Measurements from ENCODE around the gene CCDC9B. TPM values are rescaled to one million over a fixed set of nuclear protein-coding genes. Genes with fewer than 3 reads are reported as not detected.

CCDC9B gene
- total RNA-seq, 1 donor from 2014 or later, result 2.1 TPM

GRCh38 chr15:40290918-40291574 is 49.7 kb downstream of the CCDC9B start:
- intact Hi-C loops (cut with micrococcal nuclease), result no loop called here
- POLR2A ChIA-PET, result interaction anchor here (0.6 to 2.5 kb wide), 3 partner anchors 16 to 672 kb away, joined by 3 to 6 read pairs (median 3); partner anchors contain the start of gene PLCB2
- no peaks in the 10 kb centered on the region for H3K9me3 Mint-ChIP-seq

GRCh38 chr15:40290545-40290917 is 50.2 kb downstream of the CCDC9B start:
- Mint-ChIP-seq H3K4me3 (no peak overlapping the region), H3K9me3 (no peaks in the 10 kb centered on the region), H3K4me1 (no peaks in the 10 kb centered on the region), H3K36me3 (ENCODE audit: low read depth) (peaks cover 48% of the 10 kb centered on the region), H3K27me3 (no peaks in the 10 kb centered on the region), H3K27ac (no peak overlapping the region)
- intact Hi-C loops (cut with micrococcal nuclease), result no loop called here
- no peak for ATAC-seq (ENCODE audit: low read depth)
- POLR2A ChIA-PET, result interaction anchor here (0.6 to 2.5 kb wide), 4 partner anchors 17 to 672 kb away, joined by 3 to 6 read pairs (median 3); partner anchors contain the start of gene PLCB2
- CTCF ChIA-PET, result interaction anchor here (6.0 kb wide), 1 partner anchor 47 kb away, joined by 41 read pairs; no protein-coding TSS in a partner anchor
- TF ChIP-seq CTCF (IDR thresholded peaks at IDR 0.05), result no peak
- DNase-seq, result no peak

More at GRCh38 chr15:40290918-40291574, 49.7 kb downstream of the CCDC9B start:
- peaks cover 53% of the 10 kb centered on the region for H3K36me3 Mint-ChIP-seq (ENCODE audit: low read depth)
- no peaks in the 10 kb centered on the region for H3K4me1 Mint-ChIP-seq
- H3K27ac Mint-ChIP-seq, result no peak overlapping the region
- CTCF ChIA-PET, result interaction anchor here (6.0 kb wide), 1 partner anchor 47 kb away, joined by 41 read pairs; no protein-coding TSS in a partner anchor
- TF ChIP-seq CTCF (IDR thresholded peaks at IDR 0.05), result no peak
- ATAC-seq (ENCODE audit: low read depth) (no peak), DNase-seq (no peak)
- no peak overlapping the region for H3K4me3 Mint-ChIP-seq
- H3K27me3 Mint-ChIP-seq, result no peaks in the 10 kb centered on the region

GRCh38 chr15:40289140-40289775 is 51.5 kb downstream of the CCDC9B start:
- POLR2A ChIA-PET, result interaction anchor here (0.9 to 2.5 kb wide), 2 partner anchors 12 to 18 kb away, joined by 3 to 6 read pairs; partner anchors contain the start of gene PLCB2
- Mint-ChIP-seq H3K27ac (no peak overlapping the region), H3K27me3 (no peaks in the 10 kb centered on the region), H3K4me1 (no peaks in the 10 kb centered on the region), H3K36me3 (ENCODE audit: low read depth) (peaks cover 40% of the 10 kb centered on the region), H3K4me3 (no peak overlapping the region), H3K9me3 (no peaks in the 10 kb centered on the region)
- TF ChIP-seq CTCF (IDR thresholded peaks at IDR 0.05), result no peak
- no peak for ATAC-seq (ENCODE audit: low read depth)
- CTCF ChIA-PET, result interaction anchor here (0.6 to 6.0 kb wide), 6 partner anchors 10 to 132 kb away, joined by 3 to 41 read pairs (median 5); partner anchors contain the start of gene PLCB2
- no peak for DNase-seq
- intact Hi-C loops (cut with micrococcal nuclease), result no loop called here

GRCh38 chr15:40287968-40288367 is 52.8 kb downstream of the CCDC9B start:
- intact Hi-C loops (cut with micrococcal nuclease), result no loop called here
- H3K4me3 Mint-ChIP-seq, result no peak overlapping the region
- DNase-seq, result no peak

More at GRCh38 chr15:40287968-40288367, 52.8 kb downstream of the CCDC9B start:
- H3K4me1 Mint-ChIP-seq, result peaks cover 2% of the 10 kb centered on the region
- POLR2A ChIA-PET, result no interaction called here
- CTCF ChIA-PET, result interaction anchor here (0.7 to 6.0 kb wide), 3 partner anchors 9 to 50 kb away, joined by 3 to 41 read pairs (median 3); no protein-coding TSS in a partner anchor
- no peaks in the 10 kb centered on the region for H3K27me3 Mint-ChIP-seq
- no peak for ATAC-seq (ENCODE audit: low read depth)
- no peaks in the 10 kb centered on the region for H3K9me3 Mint-ChIP-seq
- H3K36me3 Mint-ChIP-seq (ENCODE audit: low read depth), result peaks cover 34% of the 10 kb centered on the region
- TF ChIP-seq CTCF (IDR thresholded peaks at IDR 0.05), result no peak
- no peak overlapping the region for H3K27ac Mint-ChIP-seq

Measured in activated B cell treated with CpG ODN at 0.5 μM for 24 hours (primary cell).